OCI-LY7 (cell line): ENCODE data around the gene SORCS1. TPM values are rescaled to one million over a fixed set of nuclear protein-coding genes. Genes with fewer than 3 reads are reported as not detected.

Source experiments
- BruUV-seq: library from RNA; stranded (reverse); fragments of 400-500 nt; replicated peaks from 2 replicates; lab custom pipeline; 2021; lab: Mats Ljungman, UMichigan
- CTCF ChIA-PET: fragments of 300-600 bp; sonication (Branson Sonifier 250); formaldehyde crosslinking; loops from one replicate; lab custom pipeline; 2022; ENCODE audit warnings: antibody characterized with exemption; ENCODE audit not compliant: unreplicated experiment; lab: Charles Lee
- POLR2A ChIA-PET: fragments of 300-600 bp; sonication (Branson Sonifier 250); formaldehyde crosslinking; loops from one replicate; lab custom pipeline; 2022; ENCODE audit warnings: antibody characterized with exemption; lab: Charles Lee
- DNase-seq: peaks from one replicate; pipeline ENCODE4 v3.0.0-alpha.2; 2015; ENCODE audit warnings: low spot score
- H2AFZ ChIP-seq: fragments of 200-600 bp; sonication (generic), shearing (Covaris generic); 2 replicates; pipeline ENCODE4 v1.6.1; 2014; ENCODE audit warnings: mild to moderate bottlenecking, antibody characterized with exemption, low read length, moderate library complexity
- H3K27ac ChIP-seq: fragments of 200-600 bp; sonication (generic); 2 replicates; pipeline ENCODE4 v1.5.1; 2014; ENCODE audit warnings: mixed run types, low read depth, mild to moderate bottlenecking, moderate library complexity, low read length, inconsistent platforms; ENCODE audit not compliant: poor library complexity, severe bottlenecking
- H3K36me3 ChIP-seq: fragments of 200-600 bp; sonication (generic); 2 replicates; pipeline ENCODE4 v1.6.1; 2014; ENCODE audit warnings: mild to moderate bottlenecking, antibody characterized with exemption, low read length, moderate library complexity, mixed read lengths; ENCODE audit not compliant: insufficient read depth
- H3K4me1 ChIP-seq: fragments of 200-600 bp; sonication (generic); 2 replicates; pipeline ENCODE4 v1.5.1; 2014; ENCODE audit warnings: mild to moderate bottlenecking, low read length; ENCODE audit not compliant: insufficient read depth, poor library complexity, severe bottlenecking
- H3K4me2 ChIP-seq: fragments of 200-600 bp; sonication (generic); 2 replicates; pipeline ENCODE4 v1.6.1; 2014; ENCODE audit warnings: mild to moderate bottlenecking, low read length
- H3K4me3 ChIP-seq: fragments of 200-600 bp; sonication (generic); 2 replicates; pipeline ENCODE4 v1.5.1; 2014; ENCODE audit warnings: mild to moderate bottlenecking, low read depth, low read length; ENCODE audit not compliant: poor library complexity, severe bottlenecking
- H3K79me2 ChIP-seq: fragments of 200-600 bp; sonication (generic); 2 replicates; pipeline ENCODE4 v1.6.1; 2016; ENCODE audit warnings: low read depth, mild to moderate bottlenecking, low read length, moderate library complexity, mixed read lengths; ENCODE audit not compliant: insufficient read depth
- H3K9me2 ChIP-seq: fragments of 200-600 bp; sonication (generic); 2 replicates; pipeline ENCODE4 v1.6.1; 2016; ENCODE audit warnings: mild to moderate bottlenecking, low read length, mixed read lengths; ENCODE audit not compliant: insufficient read depth
- H3K9me3 ChIP-seq: fragments of 200-600 bp; sonication (generic); 2 replicates; pipeline ENCODE4 v1.6.1; 2014; ENCODE audit warnings: mild to moderate bottlenecking, mixed run types, low read length, mixed read lengths
- H4K20me1 ChIP-seq: fragments of 200-600 bp; sonication (generic); 2 replicates; pipeline ENCODE4 v1.6.1; 2014; ENCODE audit warnings: mild to moderate bottlenecking, antibody characterized with exemption, low read length, moderate library complexity, mixed read lengths; ENCODE audit not compliant: insufficient read depth
- CTCF ChIP-seq: fragments of 200-600 bp; sonication (generic); conservative IDR thresholded peaks from 2 replicates; pipeline ENCODE4 v1.5.1; 2014; ENCODE audit warnings: mild to moderate bottlenecking, antibody characterized with exemption, low read length, moderate library complexity, mixed read lengths
- EZH2phosphoT487 ChIP-seq: fragments of 200-600 bp; sonication (generic); IDR thresholded peaks from 2 replicates; pipeline ENCODE4 v1.6.1; 2018; ENCODE audit warnings: low read depth, borderline replicate concordance, mild to moderate bottlenecking, mixed run types, antibody characterized with exemption, low read length, moderate library complexity, mixed read lengths
- intact Hi-C: fragments of 100-400 bp; cut with micrococcal nuclease; formaldehyde crosslinking; loops from one replicate; pipeline ENCODE4 v1.10.0; 2022; ENCODE audit not compliant: unreplicated experiment
- total RNA-seq, 2 experiments: library from RNA; depleted of rRNA in 1 of 2; stranded (reverse); fragments of >200 nt in 1 of 2; shearing (Covaris generic) in 1 of 2; gene quantifications; 2 replicates each; pipeline ENCODE4 v1.2.3, GENCODE V29; 2014 to 2022

Gene SORCS1
- total RNA-seq, 2 experiments from 2014 or later: not detected

GRCh38 chr10:106960812-106961211 is 203.7 kb downstream of the SORCS1 start:
- no peak for DNase-seq
- no peak overlapping the region for H3K4me2 ChIP-seq
- no peaks in the 10 kb centered on the region for H4K20me1 ChIP-seq
- BruUV-seq: no TSS peak
- H3K9me2 ChIP-seq: no peaks in the 10 kb centered on the region
- no peak overlapping the region for H3K27ac ChIP-seq
- no peaks in the 10 kb centered on the region for H3K9me3 ChIP-seq
- intact Hi-C loops: no loop called here
- H3K4me1 ChIP-seq: no peaks in the 10 kb centered on the region
- H3K36me3 ChIP-seq: no peaks in the 10 kb centered on the region
- no peak overlapping the region for H2AFZ ChIP-seq
- H3K4me3 ChIP-seq: no peak overlapping the region
- ChIA-PET CTCF (no interaction called here), POLR2A (no interaction called here)
- H3K79me2 ChIP-seq: no peaks in the 10 kb centered on the region
- TF ChIP-seq CTCF (no peak), EZH2phosphoT487 (no peak)

GRCh38 chr10:106959521-106959920 is 205.0 kb downstream of the SORCS1 start:
- no peak for DNase-seq
- Histone ChIP-seq H3K79me2 (no peaks in the 10 kb centered on the region), H3K9me2 (no peaks in the 10 kb centered on the region), H3K4me2 (no peak overlapping the region), H2AFZ (no peak overlapping the region), H3K27ac (no peak overlapping the region), H4K20me1 (no peaks in the 10 kb centered on the region), H3K4me1 (no peaks in the 10 kb centered on the region), H3K9me3 (no peaks in the 10 kb centered on the region), H3K4me3 (no peak overlapping the region), H3K36me3 (no peaks in the 10 kb centered on the region)
- no TSS peak for BruUV-seq
- TF ChIP-seq CTCF (no peak), EZH2phosphoT487 (no peak)
- POLR2A ChIA-PET: no interaction called here
- intact Hi-C loops: no loop called here
- CTCF ChIA-PET: no interaction called here

- Histone ChIP-seq H4K20me1 (no peaks in the 10 kb centered on the region), H3K36me3 (no peaks in the 10 kb centered on the region), H3K79me2 (no peaks in the 10 kb centered on the region), H2AFZ (no peak overlapping the region), H3K4me1 (no peaks in the 10 kb centered on the region), H3K4me2 (no peak overlapping the region), H3K9me2 (no peaks in the 10 kb centered on the region), H3K27ac (no peak overlapping the region), H3K9me3 (no peaks in the 10 kb centered on the region), H3K4me3 (no peak overlapping the region)
- intact Hi-C loops: no loop called here
- CTCF ChIA-PET: no interaction called here
- DNase-seq: no peak
- POLR2A ChIA-PET: interaction anchor here (0.8 kb wide), 1 partner anchor 33 kb away, joined by 3 read pairs; no protein-coding TSS in a partner anchor
- no peak for TF ChIP-seq CTCF
- TF ChIP-seq EZH2phosphoT487: no peak
- BruUV-seq: no TSS peak
Observed at GRCh38 chr10:106958589-106959361, 205.7 kb downstream of the SORCS1 start.
